Measurements from ENCODE around the gene TTC9.
"Not testable (repeated sequence)": the region's sequence is repeated elsewhere in the genome, so short reads cannot be mapped to it uniquely, and the experiment has no call there.

TTC9 gene

GRCh38 chr14:70696026-70696425, 54.3 kb downstream of the TTC9 start:
- H3K4me3 ChIP-seq (ENCODE audit: low read depth, low read length), result no peak overlapping the region
- DNase-seq (ENCODE audit: low read depth), result no peak
- no peak for TF ChIP-seq CTCF (IDR thresholded peaks at IDR 0.05; ENCODE audit: insufficient read depth, low read depth, low read length, missing control alignments)

GRCh38 chr14:70697701-70698100, 56.0 kb downstream of the TTC9 start:
- TF ChIP-seq CTCF (IDR thresholded peaks at IDR 0.05; ENCODE audit: insufficient read depth, low read depth, low read length, missing control alignments), result no peak
- DNase-seq (ENCODE audit: low read depth), result no peak
- no peak overlapping the region for H3K4me3 ChIP-seq (ENCODE audit: low read depth, low read length)

- DNase-seq (ENCODE audit: low read depth), result no peak
- H3K4me3 ChIP-seq (ENCODE audit: low read depth, low read length), result no peak overlapping the region
- no peak for TF ChIP-seq CTCF (IDR thresholded peaks at IDR 0.05; ENCODE audit: insufficient read depth, low read depth, low read length, missing control alignments)
These were observed 56.6 kb downstream of the TTC9 start for GRCh38 chr14:70698288-70698687.

GRCh38 chr14:70699646-70700045, 57.9 kb downstream of the TTC9 start:
- no peak for TF ChIP-seq CTCF (IDR thresholded peaks at IDR 0.05; ENCODE audit: insufficient read depth, low read depth, low read length, missing control alignments)
- H3K4me3 ChIP-seq (ENCODE audit: low read depth, low read length), result no peak overlapping the region
- DNase-seq (ENCODE audit: low read depth), result no peak

GRCh38 chr14:70700955-70701585, 59.4 kb downstream of the TTC9 start:
- no peak overlapping the region for H3K4me3 ChIP-seq (ENCODE audit: low read depth, low read length)
- TF ChIP-seq CTCF (IDR thresholded peaks at IDR 0.05; ENCODE audit: insufficient read depth, low read depth, low read length, missing control alignments), result no peak
- DNase-seq (ENCODE audit: low read depth), result no peak

- TF ChIP-seq CTCF (IDR thresholded peaks at IDR 0.05; ENCODE audit: insufficient read depth, low read depth, low read length, missing control alignments), result no peak
- no peak for DNase-seq (ENCODE audit: low read depth)
- no peak overlapping the region for H3K4me3 ChIP-seq (ENCODE audit: low read depth, low read length)
These were observed 59.9 kb downstream of the TTC9 start for GRCh38 chr14:70701610-70702009.

GRCh38 chr14:70702161-70702560, 60.4 kb downstream of the TTC9 start:
- DNase-seq (ENCODE audit: low read depth), result no peak
- TF ChIP-seq CTCF (IDR thresholded peaks at IDR 0.05; ENCODE audit: insufficient read depth, low read depth, low read length, missing control alignments), result no peak

GRCh38 chr14:70703621-70704168, 62.0 kb downstream of the TTC9 start:
- DNase-seq (ENCODE audit: low read depth); H3K4me3 ChIP-seq (ENCODE audit: low read depth, low read length): not testable (repeated sequence)

More at GRCh38 chr14:70702161-70702560, 60.4 kb downstream of the TTC9 start:
- no peak overlapping the region for H3K4me3 ChIP-seq (ENCODE audit: low read depth, low read length)
